Liver (tissue), 3 donors: ENCODE data around the gene FANK1.

ENCODE experiments used
- EGR1 ChIP-seq, 2 donors: IDR thresholded peaks; 2 replicates each; pipeline ENCODE4 v1.6.1; 2016 to 2018; ENCODE audit warnings: antibody characterized with exemption in 2 of 2, low read depth in 2 of 2
- JUND ChIP-seq, 2 donors: IDR thresholded peaks; 2 replicates each; pipeline ENCODE4 v1.6.1; 2016; ENCODE audit warnings: antibody characterized with exemption in 2 of 2
- RAD21 ChIP-seq, 2 donors: IDR thresholded peaks; 2 replicates each; pipeline ENCODE4 v1.6.1; 2016; ENCODE audit warnings: antibody characterized with exemption in 2 of 2, mild to moderate bottlenecking in 2 of 2
- REST ChIP-seq: IDR thresholded peaks from 2 replicates; pipeline ENCODE4 v1.6.1; 2016; ENCODE audit warnings: antibody characterized with exemption, mild to moderate bottlenecking
- SP1 ChIP-seq: IDR thresholded peaks from 2 replicates; pipeline ENCODE4 v1.6.1; 2018; ENCODE audit warnings: antibody characterized with exemption, mild to moderate bottlenecking
- TAF1 ChIP-seq: conservative IDR thresholded peaks from 2 replicates; pipeline ENCODE4 v1.6.1; 2016; ENCODE audit warnings: antibody characterized with exemption, mild to moderate bottlenecking
- YY1 ChIP-seq: IDR thresholded peaks from 2 replicates; pipeline ENCODE4 v1.6.1; 2016; ENCODE audit warnings: antibody characterized with exemption, mild to moderate bottlenecking
- TF ChIP-seq, protein P1 (sequence below): fragments of 150-350 bp; IDR thresholded peaks from 2 replicates; pipeline ENCODE4 v1.5.1; 2017; ENCODE audit warnings: improper control_type of control experiment, low read depth, low read length; ENCODE audit not compliant: missing input control
- TF ChIP-seq, protein P2 (sequence below): IDR thresholded peaks from 2 replicates; pipeline ENCODE4 v1.6.1; 2016; ENCODE audit warnings: antibody characterized with exemption
- TF ChIP-seq, protein P3 (sequence below): IDR thresholded peaks from 2 replicates; pipeline ENCODE4 v1.6.1; 2016; ENCODE audit warnings: antibody characterized with exemption
- TF ChIP-seq, protein P4 (sequence below): IDR thresholded peaks from 2 replicates; pipeline ENCODE4 v1.6.1; 2016; ENCODE audit warnings: antibody characterized with exemption
- donor health status: healthy.
- donor health status: healthy.

DNA sequence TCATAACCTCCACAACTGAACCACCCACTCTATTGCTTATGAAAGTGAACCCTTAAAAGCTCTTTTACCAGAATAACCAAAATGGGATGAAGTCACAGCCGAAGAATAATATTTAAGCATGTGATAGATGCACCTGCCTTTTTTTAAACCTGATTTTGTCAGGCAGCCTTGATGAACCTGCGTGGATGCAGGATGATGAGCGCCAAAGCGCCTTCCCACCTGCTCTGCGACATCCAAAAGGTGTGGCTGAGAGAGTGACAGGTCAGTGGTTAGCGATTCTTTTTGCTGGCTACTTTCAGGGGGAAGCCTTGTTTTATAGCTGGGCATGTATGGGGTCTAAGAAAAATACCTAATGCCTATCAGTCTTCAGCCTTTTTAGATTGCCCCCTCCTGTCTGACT, 157.8 kb downstream of the FANK1 start:
- TF ChIP-seq YY1 (no peak), REST (no peak), EGR1 (IDR thresholded peaks at IDR 0.05; ENCODE audit: low read depth in 2 of 2) (no peak), SP1 (no peak), JUND (IDR thresholded peaks at IDR 0.05) (no peak), TAF1 (no peak), RAD21 (IDR thresholded peaks at IDR 0.05) (no peak)
- TF ChIP-seq, protein P1, sequence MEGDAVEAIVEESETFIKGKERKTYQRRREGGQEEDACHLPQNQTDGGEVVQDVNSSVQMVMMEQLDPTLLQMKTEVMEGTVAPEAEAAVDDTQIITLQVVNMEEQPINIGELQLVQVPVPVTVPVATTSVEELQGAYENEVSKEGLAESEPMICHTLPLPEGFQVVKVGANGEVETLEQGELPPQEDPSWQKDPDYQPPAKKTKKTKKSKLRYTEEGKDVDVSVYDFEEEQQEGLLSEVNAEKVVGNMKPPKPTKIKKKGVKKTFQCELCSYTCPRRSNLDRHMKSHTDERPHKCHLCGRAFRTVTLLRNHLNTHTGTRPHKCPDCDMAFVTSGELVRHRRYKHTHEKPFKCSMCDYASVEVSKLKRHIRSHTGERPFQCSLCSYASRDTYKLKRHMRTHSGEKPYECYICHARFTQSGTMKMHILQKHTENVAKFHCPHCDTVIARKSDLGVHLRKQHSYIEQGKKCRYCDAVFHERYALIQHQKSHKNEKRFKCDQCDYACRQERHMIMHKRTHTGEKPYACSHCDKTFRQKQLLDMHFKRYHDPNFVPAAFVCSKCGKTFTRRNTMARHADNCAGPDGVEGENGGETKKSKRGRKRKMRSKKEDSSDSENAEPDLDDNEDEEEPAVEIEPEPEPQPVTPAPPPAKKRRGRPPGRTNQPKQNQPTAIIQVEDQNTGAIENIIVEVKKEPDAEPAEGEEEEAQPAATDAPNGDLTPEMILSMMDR: no peak
- TF ChIP-seq, protein P2, sequence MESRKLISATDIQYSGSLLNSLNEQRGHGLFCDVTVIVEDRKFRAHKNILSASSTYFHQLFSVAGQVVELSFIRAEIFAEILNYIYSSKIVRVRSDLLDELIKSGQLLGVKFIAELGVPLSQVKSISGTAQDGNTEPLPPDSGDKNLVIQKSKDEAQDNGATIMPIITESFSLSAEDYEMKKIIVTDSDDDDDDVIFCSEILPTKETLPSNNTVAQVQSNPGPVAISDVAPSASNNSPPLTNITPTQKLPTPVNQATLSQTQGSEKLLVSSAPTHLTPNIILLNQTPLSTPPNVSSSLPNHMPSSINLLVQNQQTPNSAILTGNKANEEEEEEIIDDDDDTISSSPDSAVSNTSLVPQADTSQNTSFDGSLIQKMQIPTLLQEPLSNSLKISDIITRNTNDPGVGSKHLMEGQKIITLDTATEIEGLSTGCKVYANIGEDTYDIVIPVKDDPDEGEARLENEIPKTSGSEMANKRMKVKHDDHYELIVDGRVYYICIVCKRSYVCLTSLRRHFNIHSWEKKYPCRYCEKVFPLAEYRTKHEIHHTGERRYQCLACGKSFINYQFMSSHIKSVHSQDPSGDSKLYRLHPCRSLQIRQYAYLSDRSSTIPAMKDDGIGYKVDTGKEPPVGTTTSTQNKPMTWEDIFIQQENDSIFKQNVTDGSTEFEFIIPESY: no peak
- TF ChIP-seq, protein P3, sequence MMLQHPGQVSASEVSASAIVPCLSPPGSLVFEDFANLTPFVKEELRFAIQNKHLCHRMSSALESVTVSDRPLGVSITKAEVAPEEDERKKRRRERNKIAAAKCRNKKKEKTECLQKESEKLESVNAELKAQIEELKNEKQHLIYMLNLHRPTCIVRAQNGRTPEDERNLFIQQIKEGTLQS: no peak
- TF ChIP-seq, protein P4, sequence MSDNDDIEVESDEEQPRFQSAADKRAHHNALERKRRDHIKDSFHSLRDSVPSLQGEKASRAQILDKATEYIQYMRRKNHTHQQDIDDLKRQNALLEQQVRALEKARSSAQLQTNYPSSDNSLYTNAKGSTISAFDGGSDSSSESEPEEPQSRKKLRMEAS: no peak
